GM12878 (cell line): ENCODE measurements around the gene H2AZ2. TPM values are rescaled to one million over a fixed set of nuclear protein-coding genes. Genes with fewer than 3 reads are reported as not detected.

Source experiments
- ATAC-seq: fragments of 200-7000 bp; cut with Tn5 transposase; 3 replicates; pipeline ENCODE4 v1.9.1; 2020; ENCODE audit warnings: mild to moderate bottlenecking, moderate library complexity
- BruUV-seq: library from RNA; stranded (reverse); fragments of 400-500 nt; replicated peaks from 2 replicates; lab custom pipeline; 2021; lab: Mats Ljungman, UMichigan
- CTCF ChIA-PET: fragments of 300-600 bp; sonication (Branson Sonifier 250); formaldehyde crosslinking; extraction: SDS; loops from one replicate; lab custom pipeline; 2021; ENCODE audit warnings: inconsistent platforms; lab: Yijun Ruan, JAX
- POLR2A ChIA-PET: fragments of 350-600 bp; formaldehyde crosslinking; extraction: SDS; loops from one replicate; lab custom pipeline; 2021; ENCODE audit warnings: inconsistent platforms; lab: Charles Lee
- RAD21 ChIA-PET: fragments of 300-600 bp; sonication (Branson Sonifier 250); formaldehyde crosslinking; loops from one replicate; lab custom pipeline; 2023; ENCODE audit warnings: antibody characterized with exemption; ENCODE audit not compliant: unreplicated experiment; lab: Charles Lee
- SMC1A ChIA-PET: fragments of 300-600 bp; sonication (Branson Sonifier 250); formaldehyde crosslinking; loops from one replicate; lab custom pipeline; 2023; ENCODE audit not compliant: unreplicated experiment, uncharacterized antibody; lab: Charles Lee
- DNase-seq: peaks from one replicate; pipeline ENCODE4 v3.0.0-alpha.2; 2011; ENCODE audit warnings: low read depth, low spot score
- FAIRE-seq: peaks from 3 replicates; lab custom pipeline; 2011; peaks lifted over from hg19 to GRCh38; lab: Jason Lieb, UNC
- H2AFZ ChIP-seq: 2 replicates; pipeline ENCODE4 v1.6.0; 2011; ENCODE audit warnings: low read depth, low read length, control low read depth; ENCODE audit not compliant: control insufficient read depth
- H3K27ac ChIP-seq: 2 replicates; pipeline ENCODE4 v1.5.1; 2011; ENCODE audit warnings: control low read depth; ENCODE audit not compliant: control insufficient read depth, insufficient read depth
- H3K27me3 ChIP-seq, 2 experiments: replicated peaks in 1 of 2; 2 replicates each; pipeline versions ENCODE4 v1.6.0 to v1.6.1; 2011; ENCODE audit warnings: low read length in 1 of 2; ENCODE audit not compliant: control insufficient read depth in 2 of 2, insufficient read depth in 2 of 2
- H3K36me3 ChIP-seq, 2 experiments: 2 replicates each; pipeline ENCODE4 v1.5.1; 2011; ENCODE audit warnings: low read length in 1 of 2; ENCODE audit not compliant: control insufficient read depth in 2 of 2, insufficient read depth in 2 of 2
- H3K4me1 ChIP-seq: 2 replicates; pipeline ENCODE4 v1.6.1; 2011; ENCODE audit warnings: mild to moderate bottlenecking, low read length, moderate library complexity, mixed read lengths; ENCODE audit not compliant: control insufficient read depth, insufficient read depth
- H3K4me2 ChIP-seq: 2 replicates; pipeline ENCODE4 v1.6.0; 2011; ENCODE audit warnings: control low read depth; ENCODE audit not compliant: control insufficient read depth, insufficient read depth
- H3K4me3 ChIP-seq: fragments of 200-600 bp; sonication (generic); 2 replicates; pipeline ENCODE4 v1.5.1; 2016
- H3K79me2 ChIP-seq: 2 replicates; pipeline ENCODE4 v1.6.0; 2011; ENCODE audit warnings: low read length; ENCODE audit not compliant: control insufficient read depth, insufficient read depth
- H3K9ac ChIP-seq: 2 replicates; pipeline ENCODE4 v1.8.0; 2011; ENCODE audit warnings: low read length, control low read depth, mixed read lengths; ENCODE audit not compliant: control insufficient read depth, insufficient read depth
- H3K9me3 ChIP-seq: replicated peaks from 3 replicates; pipeline ENCODE4 v1.5.1; 2011; ENCODE audit warnings: mild to moderate bottlenecking, low read length; ENCODE audit not compliant: control insufficient read depth, insufficient read depth
- H4K20me1 ChIP-seq: 2 replicates; pipeline ENCODE4 v1.6.0; 2011; ENCODE audit not compliant: control insufficient read depth, insufficient read depth
- MTA3 ChIP-seq: IDR thresholded peaks from 2 replicates; pipeline ENCODE4 v1.6.1; 2012; ENCODE audit warnings: low read length, inconsistent platforms, borderline replicate concordance
- NFIC ChIP-seq: IDR thresholded peaks from 2 replicates; pipeline ENCODE4 v1.6.1; 2012; ENCODE audit warnings: low read depth, mild to moderate bottlenecking, inconsistent platforms, low read length, moderate library complexity
- NFYB ChIP-seq: IDR thresholded peaks from 2 replicates; pipeline ENCODE4 v1.6.1; 2011; ENCODE audit warnings: low read depth, mild to moderate bottlenecking, low read length, improper control_type of control experiment, moderate library complexity; ENCODE audit not compliant: insufficient read depth
- POLR2AphosphoS2 ChIP-seq: IDR thresholded peaks from 2 replicates; pipeline ENCODE4 v1.6.1; 2011; ENCODE audit warnings: low read depth, mild to moderate bottlenecking, low read length, improper control_type of control experiment, moderate library complexity
- POLR2AphosphoS5 ChIP-seq: IDR thresholded peaks from 2 replicates; pipeline ENCODE4 v1.6.1; 2011; ENCODE audit warnings: mild to moderate bottlenecking, low read length, inconsistent platforms
- RFX5 ChIP-seq: IDR thresholded peaks from 2 replicates; pipeline ENCODE4 v1.6.1; 2011; ENCODE audit warnings: low read depth, low read length, improper control_type of control experiment
- RUNX3 ChIP-seq: IDR thresholded peaks from 2 replicates; pipeline ENCODE4 v1.6.1; 2012; ENCODE audit warnings: low read length, inconsistent platforms
- SMAD5 ChIP-seq: IDR thresholded peaks from 2 replicates; pipeline ENCODE4 v1.6.1; 2016; ENCODE audit warnings: antibody characterized with exemption, low read depth
- ZBED1 ChIP-seq: IDR thresholded peaks from 2 replicates; pipeline ENCODE4 v1.6.1; 2016; ENCODE audit warnings: borderline replicate concordance
- WGBS: methylation state at CpG from one replicate; pipeline ENCODE4 v1.1.6; 2016; ENCODE audit warnings: low lambda C conversion rate; ENCODE audit not compliant: insufficient replicate concordance, insufficient coverage; ENCODE audit errors: missing lambda C conversion rate; 5-methylcytosine and 5-hydroxymethylcytosine counted together
- in situ Hi-C: fragments of 300-500 bp; cut with MboI; formaldehyde crosslinking; loops from 9 replicates; pipeline ENCODE4 v1.14.3; 2018; ENCODE audit warnings: mixed read lengths
- intact Hi-C: fragments of 100-400 bp; cut with micrococcal nuclease; formaldehyde crosslinking; loops from one replicate; pipeline ENCODE4 v1.14.2; 2022; ENCODE audit not compliant: unreplicated experiment
- polyA plus RNA-seq, 11 experiments: library from polyadenylated mRNA; depleted of rRNA in 4 of 11; unstranded in 6 of 11; stranded (reverse) in 5 of 11; fragments of >200 nt; fragmentation: Nextera tagmentation in 4 of 11; fragmentation: Illumina TruSeq in 1 of 11; extraction: Ambion mirVana in 4 of 11; extraction: Trizol in 1 of 11; gene quantifications; 1 replicate in 1 of 11; 2 replicates in 10 of 11; pipeline versions ENCODE4 v1.2.1 to v1.2.3, GENCODE V29; 2011 to 2016; ENCODE audit warnings: inconsistent platforms in 2 of 11, missing spikeins in 2 of 11, low read depth in 1 of 11
- total RNA-seq, 4 experiments: library from RNA; depleted of rRNA in 3 of 4; stranded (reverse); fragments of >200 nt in 3 of 4; fragmentation: Illumina TruSeq in 1 of 4; extraction: Trizol in 1 of 4; gene quantifications; 2 replicates each; pipeline versions ENCODE4 v1.2.1 to v1.2.3, GENCODE V29; 2013 to 2021

Gene H2AZ2
- total and polyA plus RNA-seq, 10 of the 15 experiments (the other 5 are each of a cell fraction or from before 2014, with no cell fraction given), result 118 to 366 (median 223) TPM

DNA sequence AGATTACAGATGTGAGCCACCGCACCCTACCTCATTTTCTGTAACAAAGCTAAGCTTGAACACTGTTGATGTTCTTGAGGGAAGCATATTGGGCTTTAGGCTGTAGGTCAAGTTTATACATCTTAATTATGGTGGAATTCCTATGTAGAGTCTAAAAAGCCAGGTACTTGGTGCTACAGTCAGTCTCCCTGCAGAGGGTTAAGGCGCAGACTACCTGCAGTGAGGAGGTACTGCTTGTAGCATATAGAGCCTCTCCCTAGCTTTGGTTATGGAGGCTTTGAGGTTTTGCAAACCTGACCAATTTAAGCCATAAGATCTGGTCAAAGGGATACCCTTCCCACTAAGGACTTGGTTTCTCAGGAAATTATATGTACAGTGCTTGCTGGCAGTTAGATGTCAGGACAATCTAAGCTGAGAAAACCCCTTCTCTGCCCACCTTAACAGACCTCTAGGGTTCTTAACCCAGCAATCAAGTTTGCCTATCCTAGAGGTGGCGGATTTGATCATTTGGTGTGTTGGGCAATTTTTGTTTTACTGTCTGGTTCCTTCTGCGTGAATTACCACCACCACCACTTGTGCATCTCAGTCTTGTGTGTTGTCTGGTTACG, 45.4 kb downstream of the H2AZ2 start:
- Histone ChIP-seq H3K9me3 (no peaks in the 10 kb centered on the region), H3K27ac (no peak overlapping the region), H4K20me1 (peaks cover 7% of the 10 kb centered on the region), H2AFZ (no peak overlapping the region), H3K36me3 (peaks cover 11 to 43% of the 10 kb centered on the region in 2 experiments), H3K4me2 (no peak overlapping the region), H3K4me3 (no peak overlapping the region), H3K9ac (no peak overlapping the region)
- peak; percentile 23 for ATAC-seq
- intact Hi-C loops, result no loop called here
- WGBS, result 98% methylated on average over 5 of the region's 5 CpGs
- ChIA-PET SMC1A (interaction anchor here (0.6 kb wide), 1 partner anchor 34 kb away, joined by 3 read pairs; no protein-coding TSS in a partner anchor), POLR2A (interaction anchor here (0.6 to 0.7 kb wide), 3 partner anchors 45 to 334 kb away, joined by 3 to 6 read pairs (median 3); no protein-coding TSS in a partner anchor), CTCF (no interaction called here)
- in situ Hi-C loops, result no loop called here
- no peak for DNase-seq
- no peak for FAIRE-seq
- no peak for TF ChIP-seq RFX5
- no peak for TF ChIP-seq NFYB
- TF ChIP-seq NFIC, result 0 out of 2 replicates have a peak, but pooled peaks have one; percentile 26
- peak; percentile 40 for TF ChIP-seq MTA3
- 0 out of 2 replicates have a peak, but pooled peaks have one; percentile 1 for TF ChIP-seq RUNX3
- TF ChIP-seq ZBED1, result 0 out of 2 replicates have a peak, but pooled peaks have one; percentile 42
- TF ChIP-seq SMAD5, result peak; percentile 64
- TF ChIP-seq POLR2AphosphoS5, result peak; percentile 59; the same call in 1 of the 2 replicates
- peak; percentile 77; the same call in 1 of the 2 replicates for TF ChIP-seq POLR2AphosphoS2
- TF ChIP-seq, all 136 proteins: peak for 7
- Histone ChIP-seq H3K4me1 (peaks cover 3% of the 10 kb centered on the region), H3K27me3 (no peaks in the 10 kb centered on the region), H3K79me2 (peaks cover 30% of the 10 kb centered on the region)
- BruUV-seq, result no TSS peak
- RAD21 ChIA-PET, result interaction anchor here (0.7 kb wide), 1 partner anchor 29 kb away, joined by 3 read pairs; no protein-coding TSS in a partner anchor
